IMR-90 (cell line): ENCODE results near the gene GLP2R. TPM values are rescaled to one million over a fixed set of nuclear protein-coding genes. Genes with fewer than 3 reads are reported as not detected.

Experiments
- ATAC-seq: fragments of 200-7000 bp; cut with Tn5 transposase; 2 replicates; pipeline ENCODE4 v1.9.1; 2020; ENCODE audit warnings: low read depth, mild to moderate bottlenecking, moderate library complexity
- BruUV-seq: library from RNA; stranded (reverse); fragments of 400-500 nt; replicated peaks from 2 replicates; lab custom pipeline; 2021; lab: Mats Ljungman, UMichigan
- CTCF ChIA-PET: fragments of 300-600 bp; formaldehyde crosslinking; extraction: SDS; loops from one replicate; lab custom pipeline; 2021; ENCODE audit warnings: antibody characterized with exemption; lab: Yijun Ruan, JAX
- POLR2A ChIA-PET: fragments of 300-600 bp; sonication (Branson Sonifier 250); formaldehyde crosslinking; loops from one replicate; lab custom pipeline; 2022; ENCODE audit warnings: antibody characterized with exemption; ENCODE audit not compliant: unreplicated experiment; lab: Charles Lee
- DNase-seq: peaks from one replicate; pipeline ENCODE4 v3.0.0; 2013
- H2AFZ ChIP-seq: replicated peaks from 2 replicates; pipeline ENCODE3; 2013; ENCODE audit warnings: low read length, mild to moderate bottlenecking; ENCODE audit not compliant: poor library complexity
- H2AK5ac ChIP-seq: 2 replicates; pipeline ENCODE4 v1.6.1; 2013; ENCODE audit warnings: low read depth, low read length, inconsistent platforms
- H2AK9ac ChIP-seq: replicated peaks from 2 replicates; pipeline ENCODE3; 2013; ENCODE audit warnings: mild to moderate bottlenecking, low read depth, low read length, moderate library complexity; ENCODE audit not compliant: poor library complexity
- H2BK120ac ChIP-seq: 2 replicates; pipeline ENCODE4 v1.6.1; 2013; ENCODE audit warnings: low read depth, low read length, inconsistent platforms
- H2BK15ac ChIP-seq: 3 replicates; pipeline ENCODE4 v1.6.1; 2013; ENCODE audit warnings: low read depth, low read length, inconsistent platforms
- H2BK20ac ChIP-seq: 2 replicates; pipeline ENCODE4 v1.6.1; 2013; ENCODE audit warnings: low read depth, mild to moderate bottlenecking, inconsistent platforms, low read length, moderate library complexity
- H2BK5ac ChIP-seq: 2 replicates; pipeline ENCODE4 v1.6.1; 2013; ENCODE audit warnings: mild to moderate bottlenecking, low read depth, low read length, inconsistent platforms; ENCODE audit not compliant: poor library complexity, severe bottlenecking
- H3K14ac ChIP-seq: replicated peaks from 2 replicates; pipeline ENCODE4 v1.6.1; 2013; ENCODE audit warnings: low read depth, low read length, inconsistent platforms
- H3K18ac ChIP-seq: 2 replicates; pipeline ENCODE4 v1.6.1; 2013; ENCODE audit warnings: low read depth, low read length, control low read depth
- H3K23ac ChIP-seq: 2 replicates; pipeline ENCODE4 v1.6.1; 2013; ENCODE audit warnings: low read depth, low read length, inconsistent platforms
- H3K27ac ChIP-seq: 2 replicates; pipeline ENCODE4 v1.5.1; 2013; ENCODE audit warnings: mild to moderate bottlenecking, control low read depth, low read length; ENCODE audit not compliant: insufficient read depth
- H3K27me3 ChIP-seq: 2 replicates; pipeline ENCODE4 v1.6.1; 2013; ENCODE audit warnings: low read length; ENCODE audit not compliant: control insufficient read depth, insufficient read depth
- H3K36me3 ChIP-seq: 2 replicates; pipeline ENCODE4 v1.6.1; 2013; ENCODE audit warnings: low read length, mixed read lengths; ENCODE audit not compliant: control insufficient read depth, insufficient read depth
- H3K4ac ChIP-seq: 2 replicates; pipeline ENCODE4 v1.6.1; 2013; ENCODE audit warnings: low read depth, low read length, inconsistent platforms
- H3K4me1 ChIP-seq: 2 replicates; pipeline ENCODE4 v1.6.1; 2013; ENCODE audit warnings: low read length, mixed read lengths; ENCODE audit not compliant: control insufficient read depth, insufficient read depth
- H3K4me2 ChIP-seq: 2 replicates; pipeline ENCODE4 v1.6.1; 2013; ENCODE audit warnings: low read depth, mild to moderate bottlenecking, control low read depth, low read length, moderate library complexity
- H3K4me3 ChIP-seq: 2 replicates; pipeline ENCODE4 v1.5.1; 2013; ENCODE audit warnings: low read depth, mild to moderate bottlenecking, control low read depth, low read length, moderate library complexity; ENCODE audit not compliant: insufficient read depth
- H3K56ac ChIP-seq: 2 replicates; pipeline ENCODE4 v1.6.1; 2013; ENCODE audit warnings: low read length, inconsistent platforms; ENCODE audit not compliant: insufficient read depth; ENCODE audit errors: extremely low read depth
- H3K79me1 ChIP-seq, 2 experiments: 2 replicates each; pipeline ENCODE4 v1.6.1; 2013; ENCODE audit warnings: low read length in 2 of 2, inconsistent platforms in 1 of 2, low read depth in 1 of 2
- H3K9ac ChIP-seq: 2 replicates; pipeline ENCODE4 v1.6.1; 2013; ENCODE audit warnings: low read depth, low read length, control low read depth
- H3K9me1 ChIP-seq: 2 replicates; pipeline ENCODE4 v1.6.1; 2013; ENCODE audit warnings: low read length, inconsistent platforms; ENCODE audit not compliant: insufficient read depth
- H3K9me3 ChIP-seq: 2 replicates; pipeline ENCODE4 v1.6.1; 2013; ENCODE audit warnings: low read length; ENCODE audit not compliant: control insufficient read depth, insufficient read depth
- H4K20me1 ChIP-seq: 2 replicates; pipeline ENCODE4 v1.6.1; 2013; ENCODE audit warnings: low read length, inconsistent platforms; ENCODE audit not compliant: insufficient read depth
- H4K5ac ChIP-seq: 2 replicates; pipeline ENCODE4 v1.6.1; 2013; ENCODE audit warnings: mild to moderate bottlenecking, low read depth, low read length, control low read depth
- H4K8ac ChIP-seq, 2 experiments: 2 replicates each; pipeline ENCODE4 v1.6.1; 2013; ENCODE audit warnings: low read depth in 2 of 2, low read length in 2 of 2, control low read depth in 1 of 2, inconsistent platforms in 1 of 2
- H4K91ac ChIP-seq: 2 replicates; pipeline ENCODE4 v1.6.1; 2013; ENCODE audit warnings: low read depth, low read length, inconsistent platforms; ENCODE audit not compliant: insufficient read depth
- CHD1 ChIP-seq: IDR thresholded peaks from 2 replicates; pipeline ENCODE4 v1.6.1; 2012; ENCODE audit warnings: low read depth, low read length, improper control_type of control experiment
- FOS ChIP-seq: fragments of 150-350 bp; IDR thresholded peaks from 2 replicates; pipeline ENCODE4 v1.6.1; 2016; ENCODE audit warnings: low read depth, low read length
- MAFK ChIP-seq: IDR thresholded peaks from 2 replicates; pipeline ENCODE4 v1.6.1; 2012; ENCODE audit warnings: low read depth, low read length, improper control_type of control experiment
- MAZ ChIP-seq: IDR thresholded peaks from 2 replicates; pipeline ENCODE4 v1.6.1; 2012; ENCODE audit warnings: low read depth, mild to moderate bottlenecking, low read length, improper control_type of control experiment, moderate library complexity, borderline replicate concordance
- NFE2L2 ChIP-seq: fragments of 150-350 bp; IDR thresholded peaks from 2 replicates; pipeline ENCODE4 v1.6.1; 2016; ENCODE audit warnings: low read depth, mild to moderate bottlenecking, low read length
- RAD21 ChIP-seq: IDR thresholded peaks from 2 replicates; pipeline ENCODE4 v1.6.1; 2012; ENCODE audit warnings: low read length, improper control_type of control experiment
- RCOR1 ChIP-seq: IDR thresholded peaks from 2 replicates; pipeline ENCODE4 v1.6.1; 2012; ENCODE audit warnings: mild to moderate bottlenecking, low read length, improper control_type of control experiment; ENCODE audit not compliant: insufficient replicate concordance
- RFX5 ChIP-seq: IDR thresholded peaks from 2 replicates; pipeline ENCODE4 v1.8.0; 2012; ENCODE audit warnings: low read depth, mild to moderate bottlenecking, low read length, moderate library complexity
- WGBS, 2 experiments: methylation state at CpG; one replicate each; pipeline versions ENCODE4 v1.1.5 to v1.1.7; 2013; ENCODE audit warnings: missing lambda C conversion rate in 2 of 2; ENCODE audit not compliant: insufficient read length in 1 of 2; ENCODE audit errors: extremely low coverage in 2 of 2; 5-methylcytosine and 5-hydroxymethylcytosine counted together
- dilution Hi-C: fragments of 300-500 bp; cut with HindIII; formaldehyde crosslinking; loops from one replicate; pipeline ENCODE4 v1.14.3; 2018; ENCODE audit warnings: low sequenced_read_pairs; ENCODE audit not compliant: unreplicated experiment
- in situ Hi-C: fragments of 300-500 bp; cut with MboI; formaldehyde crosslinking; loops from 3 replicates; pipeline ENCODE4 v1.14.3; 2019; ENCODE audit warnings: low sequenced_read_pairs, inconsistent platforms, mixed read lengths
- intact Hi-C: fragments of 100-400 bp; cut with micrococcal nuclease; formaldehyde crosslinking; loops from 2 replicates; pipeline ENCODE4 v1.10.0; 2022
- polyA plus RNA-seq, 3 experiments: library from polyadenylated mRNA; depleted of rRNA; stranded (reverse); fragments of >200 nt; gene quantifications; 2 replicates each; pipeline ENCODE4 v1.2.3, GENCODE V29; 2012; ENCODE audit warnings: low replicate concordance in 1 of 3
- total RNA-seq: library from RNA; depleted of rRNA; stranded (reverse); fragments of >200 nt; gene quantifications from 2 replicates; pipeline ENCODE4 v1.2.3, GENCODE V29; 2012
- TF ChIP-seq, protein P1 (sequence below): fragments of 150-350 bp; IDR thresholded peaks from 2 replicates; pipeline ENCODE4 v1.6.1; 2016; ENCODE audit warnings: low read depth, mild to moderate bottlenecking, low read length, moderate library complexity, borderline replicate concordance
- TF ChIP-seq, protein P2 (sequence below): conservative IDR thresholded peaks from 2 replicates; pipeline ENCODE4 v1.5.1; 2012; ENCODE audit warnings: mild to moderate bottlenecking, low read depth, low read length, improper control_type of control experiment
- TF ChIP-seq, protein P3 (sequence below): fragments of 150-350 bp; IDR thresholded peaks from 2 replicates; pipeline ENCODE4 v1.6.1; 2017; ENCODE audit warnings: mild to moderate bottlenecking, antibody characterized with exemption, low read length, low read depth

The GLP2R gene
- total and polyA plus RNA-seq, 2 of the 4 experiments (the other 2 are of a cell fraction): 0.07 TPM; not detected in 1

DNA sequence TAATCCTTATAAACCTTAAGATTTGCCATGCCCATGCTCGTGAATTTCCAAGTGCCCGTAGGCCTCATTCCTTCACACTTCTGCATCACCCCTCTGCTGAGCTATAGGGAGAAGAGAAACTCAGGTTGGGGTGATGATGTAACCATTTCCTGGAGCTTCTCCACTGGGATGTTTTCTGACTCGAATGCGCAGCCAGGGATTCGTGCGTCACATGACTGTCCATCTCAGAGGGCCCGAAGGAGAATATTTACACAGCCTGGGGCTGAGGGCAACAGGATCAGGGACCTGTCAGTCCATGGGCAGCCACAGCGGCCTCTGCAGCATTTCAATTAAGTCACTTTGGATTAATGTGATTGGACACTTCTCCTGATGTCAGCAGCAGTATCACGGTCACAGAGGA, 12.6 kb upstream of the GLP2R start:
- POLR2A ChIA-PET: no interaction called here
- H2BK15ac ChIP-seq: no peak overlapping the region
- H3K9me3 ChIP-seq: peaks cover 4% of the 10 kb centered on the region; the same call in 1 of the 2 replicates
- H3K4me1 ChIP-seq: no peaks in the 10 kb centered on the region
- no peak overlapping the region for H2BK120ac ChIP-seq
- no peak overlapping the region for H2AK5ac ChIP-seq
- no peak overlapping the region for H3K4me2 ChIP-seq
- no peak overlapping the region for H2BK20ac ChIP-seq
- no TSS peak for BruUV-seq
- H4K8ac ChIP-seq: no peak overlapping the region
- DNase-seq (no peak), ATAC-seq (no peak)
- no peaks in the 10 kb centered on the region for H3K27me3 ChIP-seq
- in situ Hi-C loops (no loop called here), dilution Hi-C loops (no loop called here), intact Hi-C loops (no loop called here)
- H3K56ac ChIP-seq: no peak overlapping the region
- no peaks in the 10 kb centered on the region for H3K9me1 ChIP-seq
- no peak overlapping the region for H3K18ac ChIP-seq
- TF ChIP-seq RAD21 (no peak), RCOR1 (no peak), RFX5 (no peak), CHD1 (no peak), NFE2L2 (no peak), MAFK (no peak), MAZ (no peak), FOS (no peak)
- TF ChIP-seq, protein P1, sequence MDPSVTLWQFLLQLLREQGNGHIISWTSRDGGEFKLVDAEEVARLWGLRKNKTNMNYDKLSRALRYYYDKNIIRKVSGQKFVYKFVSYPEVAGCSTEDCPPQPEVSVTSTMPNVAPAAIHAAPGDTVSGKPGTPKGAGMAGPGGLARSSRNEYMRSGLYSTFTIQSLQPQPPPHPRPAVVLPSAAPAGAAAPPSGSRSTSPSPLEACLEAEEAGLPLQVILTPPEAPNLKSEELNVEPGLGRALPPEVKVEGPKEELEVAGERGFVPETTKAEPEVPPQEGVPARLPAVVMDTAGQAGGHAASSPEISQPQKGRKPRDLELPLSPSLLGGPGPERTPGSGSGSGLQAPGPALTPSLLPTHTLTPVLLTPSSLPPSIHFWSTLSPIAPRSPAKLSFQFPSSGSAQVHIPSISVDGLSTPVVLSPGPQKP: no peak
- TF ChIP-seq, protein P2, sequence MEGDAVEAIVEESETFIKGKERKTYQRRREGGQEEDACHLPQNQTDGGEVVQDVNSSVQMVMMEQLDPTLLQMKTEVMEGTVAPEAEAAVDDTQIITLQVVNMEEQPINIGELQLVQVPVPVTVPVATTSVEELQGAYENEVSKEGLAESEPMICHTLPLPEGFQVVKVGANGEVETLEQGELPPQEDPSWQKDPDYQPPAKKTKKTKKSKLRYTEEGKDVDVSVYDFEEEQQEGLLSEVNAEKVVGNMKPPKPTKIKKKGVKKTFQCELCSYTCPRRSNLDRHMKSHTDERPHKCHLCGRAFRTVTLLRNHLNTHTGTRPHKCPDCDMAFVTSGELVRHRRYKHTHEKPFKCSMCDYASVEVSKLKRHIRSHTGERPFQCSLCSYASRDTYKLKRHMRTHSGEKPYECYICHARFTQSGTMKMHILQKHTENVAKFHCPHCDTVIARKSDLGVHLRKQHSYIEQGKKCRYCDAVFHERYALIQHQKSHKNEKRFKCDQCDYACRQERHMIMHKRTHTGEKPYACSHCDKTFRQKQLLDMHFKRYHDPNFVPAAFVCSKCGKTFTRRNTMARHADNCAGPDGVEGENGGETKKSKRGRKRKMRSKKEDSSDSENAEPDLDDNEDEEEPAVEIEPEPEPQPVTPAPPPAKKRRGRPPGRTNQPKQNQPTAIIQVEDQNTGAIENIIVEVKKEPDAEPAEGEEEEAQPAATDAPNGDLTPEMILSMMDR: no peak
- TF ChIP-seq, protein P3, sequence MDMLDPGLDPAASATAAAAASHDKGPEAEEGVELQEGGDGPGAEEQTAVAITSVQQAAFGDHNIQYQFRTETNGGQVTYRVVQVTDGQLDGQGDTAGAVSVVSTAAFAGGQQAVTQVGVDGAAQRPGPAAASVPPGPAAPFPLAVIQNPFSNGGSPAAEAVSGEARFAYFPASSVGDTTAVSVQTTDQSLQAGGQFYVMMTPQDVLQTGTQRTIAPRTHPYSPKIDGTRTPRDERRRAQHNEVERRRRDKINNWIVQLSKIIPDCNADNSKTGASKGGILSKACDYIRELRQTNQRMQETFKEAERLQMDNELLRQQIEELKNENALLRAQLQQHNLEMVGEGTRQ: no peak
- H3K4ac ChIP-seq: no peak overlapping the region
- no peaks in the 10 kb centered on the region for H3K79me1 ChIP-seq
- H4K5ac ChIP-seq: no peak overlapping the region
- H3K36me3 ChIP-seq: no peaks in the 10 kb centered on the region
- no peak overlapping the region for H2AK9ac ChIP-seq
- CTCF ChIA-PET: no interaction called here
- no peaks in the 10 kb centered on the region for H4K20me1 ChIP-seq
- 80% methylated on average over 2 of the region's 9 CpGs; no CpG with 5 or more reads in 1 of the 2 experiments for WGBS, 2 experiments
- no peak overlapping the region for H3K14ac ChIP-seq
- no peak overlapping the region for H3K4me3 ChIP-seq
- H4K91ac ChIP-seq: no peak overlapping the region
- no peak overlapping the region for H3K27ac ChIP-seq
- H2AFZ ChIP-seq: no peak overlapping the region
- no peak overlapping the region for H2BK5ac ChIP-seq
- no peak overlapping the region for H3K23ac ChIP-seq
- H3K9ac ChIP-seq: no peak overlapping the region
